GM19099 (cell line): ENCODE measurements around the gene RBL2.

ENCODE experiments used
- POLR2A ChIP-seq: IDR thresholded peaks from 3 replicates; pipeline ENCODE4 v1.6.1; 2011; ENCODE audit warnings: low read depth; ENCODE audit not compliant: insufficient read length; ENCODE audit errors: extremely low read depth

The RBL2 gene

DNA sequence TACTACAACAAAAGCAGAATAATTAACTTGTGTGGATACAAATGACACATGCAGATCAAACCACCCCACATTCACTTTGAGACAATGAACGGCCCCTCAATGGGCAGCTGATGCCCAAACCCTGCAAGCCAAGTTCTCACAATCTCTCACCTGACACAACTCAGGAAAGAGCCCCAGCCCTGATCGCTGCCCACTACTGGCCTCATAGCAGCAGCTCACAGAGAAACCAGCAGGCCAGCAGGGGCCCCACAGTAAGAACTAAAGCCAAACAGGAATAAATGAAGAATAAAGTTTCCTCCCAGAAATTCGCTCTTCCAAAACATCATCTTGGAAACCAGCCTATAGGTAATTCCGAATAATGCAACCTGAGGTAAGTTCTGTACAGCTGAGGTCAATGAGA is 61.1 kb downstream of the RBL2 start:
- TF ChIP-seq POLR2A = no peak

DNA sequence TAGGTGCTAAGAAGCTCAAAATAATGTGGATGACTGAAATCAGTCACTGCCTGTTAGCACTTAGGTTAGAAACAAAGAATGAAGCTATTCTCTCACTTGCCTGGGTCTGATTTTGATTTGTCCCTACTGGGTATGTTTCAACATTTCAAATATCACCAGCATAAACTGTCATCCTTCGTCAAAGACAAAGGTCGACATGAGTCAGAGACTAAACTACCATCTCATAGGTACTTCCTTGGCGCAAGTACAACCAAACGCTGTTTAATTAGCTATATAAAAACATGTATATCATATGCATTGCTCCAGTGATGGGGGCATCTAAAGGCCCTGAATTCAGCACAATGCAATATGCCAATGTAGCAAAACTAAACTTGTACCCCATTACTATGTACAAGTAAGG is 64.7 kb downstream of the RBL2 start:
- TF ChIP-seq POLR2A = no peak

DNA sequence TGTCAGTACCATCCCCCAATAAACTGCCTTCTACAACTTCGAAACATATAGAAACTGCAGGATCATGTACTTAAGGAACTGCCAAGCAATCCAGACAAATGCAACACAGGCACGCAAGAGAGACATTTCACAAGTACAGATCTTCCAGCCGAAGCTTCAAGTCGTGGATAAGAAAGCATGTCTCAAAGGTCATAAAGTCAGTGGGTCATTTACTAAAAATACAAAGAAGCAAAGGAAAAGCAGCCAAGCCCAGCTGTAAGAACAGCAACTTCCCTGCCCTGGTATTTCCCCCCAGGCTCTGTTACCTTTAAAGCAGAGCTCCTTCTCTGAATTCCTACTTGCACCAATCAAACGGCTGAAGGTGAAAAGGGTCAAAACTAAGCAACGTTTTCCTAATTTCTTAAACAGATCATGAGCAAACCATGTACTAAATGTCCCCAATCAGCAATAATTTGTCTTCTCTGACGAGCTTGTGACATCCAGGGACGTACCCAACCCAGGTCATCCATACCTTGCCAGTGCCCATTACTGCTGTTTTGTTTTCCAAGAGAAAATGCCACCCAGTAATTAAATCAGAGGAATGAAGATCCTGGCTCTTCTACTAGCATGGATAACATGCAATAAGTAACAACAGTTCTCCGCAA is 67.1 kb downstream of the RBL2 start:
- TF ChIP-seq POLR2A = no peak

GRCh38 chr16:53502331-53503269 is 68.3 kb downstream of the RBL2 start, which contains the start of gene AKTIP:
Gene AKTIP (minus strand): TSS chr16:53503209. CDS start chr16:53500259, 2,950 bp downstream.
- TF ChIP-seq POLR2A = no peak

GRCh38 chr16:53503270-53503923 is 69.1 kb downstream of the RBL2 start:
- peak; percentile 89 for TF ChIP-seq POLR2A

- TF ChIP-seq POLR2A = no peak
These were observed 69.9 kb downstream of the RBL2 start for GRCh38 chr16:53503991-53504663.

- no peak for TF ChIP-seq POLR2A
These were observed 70.4 kb downstream of the RBL2 start for GRCh38 chr16:53504665-53505064.

GRCh38 chr16:53506254-53506653 is 72.0 kb downstream of the RBL2 start:
- TF ChIP-seq POLR2A = no peak

- no peak for TF ChIP-seq POLR2A
These were observed 73.4 kb downstream of the RBL2 start for GRCh38 chr16:53507464-53508179.

DNA sequence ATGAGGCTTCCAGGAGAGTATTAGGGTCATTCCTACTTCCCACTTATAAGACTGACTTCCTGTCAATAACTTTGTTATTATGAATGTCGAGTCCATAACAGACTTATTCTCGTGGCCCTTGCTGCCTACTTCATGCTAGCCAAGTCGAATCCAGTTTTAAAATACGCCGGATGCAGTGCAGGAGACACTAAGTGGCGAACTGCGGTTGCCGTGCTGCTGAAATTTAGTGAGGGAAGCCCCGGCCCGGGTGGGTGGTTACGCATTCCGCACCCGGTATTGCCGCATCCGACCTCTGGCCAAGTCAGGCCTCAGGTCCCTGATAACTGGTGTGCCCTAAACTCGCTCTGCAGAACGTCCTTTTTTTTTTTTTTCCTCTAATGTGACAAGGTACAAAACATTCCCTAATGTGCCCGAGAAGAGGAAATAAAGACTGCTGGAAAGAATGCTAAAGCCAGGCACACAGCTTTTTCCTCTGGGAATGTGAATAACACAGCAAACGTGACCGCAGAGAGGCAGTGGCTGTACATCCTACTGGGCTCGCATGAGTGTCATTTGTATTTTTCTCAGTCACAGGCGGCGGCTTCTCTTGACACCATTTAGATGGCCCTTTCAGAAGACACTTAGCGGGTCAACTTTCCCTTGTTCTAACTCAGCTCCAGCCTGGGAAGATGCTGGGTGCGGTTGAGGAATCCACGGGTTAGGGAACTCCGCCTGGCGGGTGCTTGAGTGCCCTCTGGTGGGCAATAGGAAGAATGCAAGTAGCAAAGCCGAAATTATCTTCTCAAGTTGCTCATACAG is 75.8 kb downstream of the RBL2 start:
- TF ChIP-seq POLR2A = no peak

- TF ChIP-seq POLR2A = no peak
These were observed 76.4 kb downstream of the RBL2 start for GRCh38 chr16:53510704-53511070.

GRCh38 chr16:53511084-53511402 is 76.8 kb downstream of the RBL2 start:
- TF ChIP-seq POLR2A = no peak

DNA sequence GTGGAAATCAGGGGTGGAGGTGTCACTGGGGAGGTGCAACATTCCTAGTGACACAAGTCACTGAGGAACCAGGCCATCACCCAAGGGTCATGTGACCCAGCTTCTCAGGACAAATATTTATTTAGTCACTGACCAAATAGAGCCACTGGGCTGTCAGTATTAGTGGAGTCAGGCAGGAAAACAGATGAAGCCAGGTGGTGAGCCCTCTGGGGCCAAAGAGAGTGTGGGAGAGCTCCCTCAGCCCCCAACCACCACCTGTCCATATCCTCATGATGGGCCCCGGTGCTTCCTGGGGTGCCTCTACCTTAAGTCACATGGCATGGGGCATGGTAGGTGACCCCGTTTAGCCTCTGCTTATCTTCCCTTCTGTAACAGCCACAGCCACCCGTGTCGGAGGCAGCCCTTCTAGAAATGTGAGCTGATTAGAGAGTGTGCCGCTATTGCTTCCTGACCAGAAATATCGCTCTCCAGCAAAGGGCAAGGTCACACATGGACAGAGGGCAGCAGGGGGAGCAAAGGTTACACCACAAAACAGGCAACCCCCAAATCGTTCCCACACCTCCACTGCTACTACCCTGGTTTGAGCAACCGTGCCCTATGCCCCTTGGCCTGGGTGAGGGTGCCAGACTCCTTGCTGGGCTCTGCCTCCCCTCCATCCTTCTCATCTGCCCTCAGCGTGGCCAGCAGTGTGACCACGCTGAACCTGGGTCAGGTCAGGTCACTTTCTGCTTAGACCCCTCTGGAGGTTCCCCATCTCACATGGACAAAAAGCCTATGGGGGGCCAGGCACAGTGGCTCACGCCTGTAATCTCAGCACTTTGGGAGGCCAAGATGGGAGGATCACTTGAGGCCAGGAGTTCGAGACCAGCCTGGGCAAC is 77.4 kb downstream of the RBL2 start:
- no peak for TF ChIP-seq POLR2A
